ENCODE data around the gene KLHDC8A. TPM values are rescaled to one million over a fixed set of nuclear protein-coding genes. Genes with fewer than 3 reads are reported as not detected.
A peak's percentile ranks its signal among the peaks of the same experiment; 100 is the strongest.

The KLHDC8A gene
- total RNA-seq, 2 experiments from 2014 or later: not detected

DNA sequence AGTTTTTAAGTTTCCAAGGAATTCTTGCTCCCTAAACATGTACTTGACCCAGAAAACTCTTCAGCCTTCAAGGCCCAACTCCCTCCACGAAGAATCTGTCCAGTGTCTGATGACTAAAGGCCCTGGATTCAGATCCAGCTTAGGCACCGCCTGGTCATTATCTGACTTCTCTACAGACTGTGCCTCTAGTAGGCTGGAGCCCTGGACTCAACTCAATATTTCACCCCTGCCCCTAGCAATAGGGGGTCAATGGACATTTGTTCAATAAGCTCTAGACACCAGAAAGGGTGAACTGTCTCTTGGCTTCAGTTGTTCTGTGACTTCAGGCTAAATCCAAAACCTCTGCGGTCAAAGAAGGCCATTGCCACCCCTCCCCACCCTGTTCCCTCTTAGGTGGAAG lies 69.6 kb downstream of the KLHDC8A start:
- Mint-ChIP-seq H3K4me1 (ENCODE audit: low read depth) (peaks cover 83% of the 10 kb centered on the region), H3K9me3 (no peaks in the 10 kb centered on the region), H3K27ac (peak overlapping the region; percentile 97), H3K27me3 (no peaks in the 10 kb centered on the region), H3K4me3 (peak overlapping the region; percentile 82), H3K36me3 (ENCODE audit: low read depth) (peaks cover 5% of the 10 kb centered on the region)
- H3K4me3 ChIP-seq (ENCODE audit: low read length): peak overlapping the region; percentile 50
- H3K27me3 ChIP-seq (ENCODE audit: control insufficient read depth in 1 of 2, insufficient read depth in 2 of 2, low read length in 2 of 2): no peaks in the 10 kb centered on the region
- no peaks in the 10 kb centered on the region for H3K36me3 ChIP-seq (ENCODE audit: insufficient read depth, low read length)
- peak overlapping the region; percentile 65 to 90 for H3K27ac ChIP-seq (ENCODE audit: low read depth in 1 of 2, low read length in 2 of 2)
- H3K9me3 ChIP-seq (ENCODE audit: control insufficient read depth in 1 of 2, insufficient read depth in 1 of 2, low read length in 2 of 2): no peaks in the 10 kb centered on the region
- CTCF ChIA-PET: interaction anchor here (1.6 to 9.9 kb wide), 5 partner anchors 14 to 198 kb away, joined by 3 to 139 read pairs (median 7); no protein-coding TSS in a partner anchor
- peaks cover 89% of the 10 kb centered on the region for H3K4me1 ChIP-seq (ENCODE audit: insufficient read depth, low read length)
- no peak for DNase-seq
- no peak for ATAC-seq (ENCODE audit: poor library complexity)
- POLR2A ChIA-PET: interaction anchor here (1.5 to 19.9 kb wide), 4 partner anchors 11 to 345 kb away, joined by 5 to 918 read pairs (median 257); partner anchors contain the start of genes ELK4 and NUAK2
- TF ChIP-seq, protein P1, sequence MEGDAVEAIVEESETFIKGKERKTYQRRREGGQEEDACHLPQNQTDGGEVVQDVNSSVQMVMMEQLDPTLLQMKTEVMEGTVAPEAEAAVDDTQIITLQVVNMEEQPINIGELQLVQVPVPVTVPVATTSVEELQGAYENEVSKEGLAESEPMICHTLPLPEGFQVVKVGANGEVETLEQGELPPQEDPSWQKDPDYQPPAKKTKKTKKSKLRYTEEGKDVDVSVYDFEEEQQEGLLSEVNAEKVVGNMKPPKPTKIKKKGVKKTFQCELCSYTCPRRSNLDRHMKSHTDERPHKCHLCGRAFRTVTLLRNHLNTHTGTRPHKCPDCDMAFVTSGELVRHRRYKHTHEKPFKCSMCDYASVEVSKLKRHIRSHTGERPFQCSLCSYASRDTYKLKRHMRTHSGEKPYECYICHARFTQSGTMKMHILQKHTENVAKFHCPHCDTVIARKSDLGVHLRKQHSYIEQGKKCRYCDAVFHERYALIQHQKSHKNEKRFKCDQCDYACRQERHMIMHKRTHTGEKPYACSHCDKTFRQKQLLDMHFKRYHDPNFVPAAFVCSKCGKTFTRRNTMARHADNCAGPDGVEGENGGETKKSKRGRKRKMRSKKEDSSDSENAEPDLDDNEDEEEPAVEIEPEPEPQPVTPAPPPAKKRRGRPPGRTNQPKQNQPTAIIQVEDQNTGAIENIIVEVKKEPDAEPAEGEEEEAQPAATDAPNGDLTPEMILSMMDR (IDR thresholded peaks at IDR 0.05): no peak
- intact Hi-C loops (cut with DNase I, micrococcal nuclease): loop anchor here (1.0 to 5.0 kb wide), 2 partner anchors 13 to 345 kb away; partner anchors contain the start of gene ELK4 (in 1 of the 2)

DNA sequence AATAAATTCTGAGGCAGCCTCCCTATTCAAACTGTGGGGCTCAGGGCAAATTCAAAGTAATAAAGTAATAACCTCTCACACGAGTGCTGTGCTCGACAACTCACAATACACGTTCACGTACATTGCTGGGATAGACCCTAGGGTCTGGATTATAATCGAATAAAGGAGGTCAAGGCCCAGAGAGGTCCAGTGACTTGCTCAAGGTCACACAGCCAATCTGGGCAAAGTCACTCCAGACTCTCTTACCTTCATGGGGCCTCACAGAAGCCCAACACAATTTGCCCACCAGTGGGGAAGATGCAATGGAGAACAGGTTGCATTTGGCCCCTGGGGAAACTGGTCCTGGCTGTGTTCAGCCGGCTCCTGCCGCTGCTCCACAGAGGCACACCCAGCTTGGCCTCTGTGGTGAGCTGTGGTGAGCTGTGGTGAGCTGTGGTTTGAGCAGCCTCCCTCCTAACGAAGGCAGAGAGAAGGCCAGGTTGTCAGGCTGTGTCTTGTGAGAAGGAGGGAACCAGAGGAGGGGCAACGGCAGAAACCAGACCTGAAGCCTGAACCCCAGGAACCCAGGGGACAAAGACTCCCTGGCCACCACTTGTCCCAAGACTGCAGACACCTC lies 70.3 kb downstream of the KLHDC8A start:
- H3K27ac ChIP-seq (ENCODE audit: low read depth in 1 of 2, low read length in 2 of 2): peak overlapping the region; percentile 65 to 90
- no peaks in the 10 kb centered on the region for H3K36me3 ChIP-seq (ENCODE audit: insufficient read depth, low read length)
- Mint-ChIP-seq H3K27me3 (no peaks in the 10 kb centered on the region), H3K4me1 (ENCODE audit: low read depth) (peaks cover 77% of the 10 kb centered on the region), H3K4me3 (peak overlapping the region; percentile 82), H3K27ac (peak overlapping the region; percentile 97), H3K9me3 (no peaks in the 10 kb centered on the region), H3K36me3 (ENCODE audit: low read depth) (peaks cover 5% of the 10 kb centered on the region)
- ChIA-PET POLR2A (interaction anchor here (0.6 to 19.9 kb wide), 11 partner anchors 10 to 1766 kb away, joined by 3 to 918 read pairs (median 5); partner anchors contain the start of genes DSTYK, NUAK2 and PFKFB2), CTCF (interaction anchor here (1.1 to 9.9 kb wide), 8 partner anchors 13 to 199 kb away, joined by 3 to 139 read pairs (median 6); partner anchors contain the start of gene NUAK2)
- TF ChIP-seq, protein P1 (IDR thresholded peaks at IDR 0.05): no peak
- intact Hi-C loops (cut with DNase I, micrococcal nuclease): loop anchor here in 1 of 2 experiments (5.0 kb wide), 1 partner anchor 346 kb away; the partner anchor contains the start of gene ELK4
- H3K4me3 ChIP-seq (ENCODE audit: low read length): peak overlapping the region; percentile 50
- no peaks in the 10 kb centered on the region for H3K27me3 ChIP-seq (ENCODE audit: control insufficient read depth in 1 of 2, insufficient read depth in 2 of 2, low read length in 2 of 2)
- peak; percentile 42 to 88 (median 57) for DNase-seq
- H3K4me1 ChIP-seq (ENCODE audit: insufficient read depth, low read length): peaks cover 87% of the 10 kb centered on the region
- no peak for ATAC-seq (ENCODE audit: poor library complexity)
- no peaks in the 10 kb centered on the region for H3K9me3 ChIP-seq (ENCODE audit: control insufficient read depth in 1 of 2, insufficient read depth in 1 of 2, low read length in 2 of 2)

Other genes starting within 250 kb of the KLHDC8A start
- gene RBBP5, start 234.9 kb downstream of the KLHDC8A start, total RNA-seq: 10 to 100 TPM; 14.8 to 15.6 TPM
- 10 to 100 TPM; 13.9 to 15.3 TPM for gene DSTYK, start 145.2 kb downstream of the KLHDC8A start, total RNA-seq
- gene TMCC2, start 129.0 kb downstream of the KLHDC8A start, total RNA-seq: 1 to 10 TPM in 1 of 2 experiments, under 1 TPM in 1; 0.74 to 1.1 TPM
- gene NUAK2, start 35.2 kb downstream of the KLHDC8A start, total RNA-seq: 10 to 100 TPM; 14.9 to 15.3 TPM
- not detected for gene LEMD1, start 65.1 kb upstream of the KLHDC8A start, total RNA-seq
- not detected for gene BLACAT1, start 99.1 kb upstream of the KLHDC8A start, total RNA-seq
- gene CDK18, start 147.7 kb upstream of the KLHDC8A start, total RNA-seq: 1 to 10 TPM; 1.6 to 2.7 TPM